IPS-18c (cell line): ENCODE data around the gene KCNE2.
"Not testable (repeated sequence)": the region's sequence is repeated elsewhere in the genome, so short reads cannot be mapped to it uniquely, and the experiment has no call there.

Source experiments
- H3K4me3 ChIP-seq: 2 replicates; pipeline ENCODE4 v1.7.0; 2013; ENCODE audit warnings: low read depth, mild to moderate bottlenecking, low read length, moderate library complexity; ENCODE audit not compliant: insufficient read depth
- H3K9me3 ChIP-seq: one replicate; pipeline ENCODE4 v1.6.1; 2013; ENCODE audit warnings: mild to moderate bottlenecking, low read length, moderate library complexity; ENCODE audit not compliant: control insufficient read depth, insufficient read depth

KCNE2 gene

DNA sequence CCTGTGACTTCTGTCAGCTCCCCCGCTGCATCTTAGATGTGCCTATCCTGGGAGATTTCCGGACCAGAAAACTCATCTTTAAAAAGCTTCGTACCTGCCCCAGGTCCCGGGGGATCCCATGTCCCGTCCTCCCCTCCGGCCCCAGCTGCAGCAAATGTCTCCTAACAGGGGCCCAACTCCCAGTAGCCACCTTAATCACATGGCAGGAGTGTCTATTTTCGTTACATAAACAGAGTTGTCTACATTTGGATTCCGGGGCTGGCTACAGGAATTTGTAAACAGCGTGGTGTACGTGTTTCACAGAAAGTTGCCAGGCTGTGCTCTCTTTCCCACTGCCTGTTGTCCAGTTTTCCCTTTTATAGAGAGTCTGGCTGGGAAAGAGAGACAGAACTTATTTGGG, 17.9 kb upstream of the KCNE2 start:
- Histone ChIP-seq H3K9me3 (no peaks in the 10 kb centered on the region), H3K4me3 (no peak overlapping the region)

DNA sequence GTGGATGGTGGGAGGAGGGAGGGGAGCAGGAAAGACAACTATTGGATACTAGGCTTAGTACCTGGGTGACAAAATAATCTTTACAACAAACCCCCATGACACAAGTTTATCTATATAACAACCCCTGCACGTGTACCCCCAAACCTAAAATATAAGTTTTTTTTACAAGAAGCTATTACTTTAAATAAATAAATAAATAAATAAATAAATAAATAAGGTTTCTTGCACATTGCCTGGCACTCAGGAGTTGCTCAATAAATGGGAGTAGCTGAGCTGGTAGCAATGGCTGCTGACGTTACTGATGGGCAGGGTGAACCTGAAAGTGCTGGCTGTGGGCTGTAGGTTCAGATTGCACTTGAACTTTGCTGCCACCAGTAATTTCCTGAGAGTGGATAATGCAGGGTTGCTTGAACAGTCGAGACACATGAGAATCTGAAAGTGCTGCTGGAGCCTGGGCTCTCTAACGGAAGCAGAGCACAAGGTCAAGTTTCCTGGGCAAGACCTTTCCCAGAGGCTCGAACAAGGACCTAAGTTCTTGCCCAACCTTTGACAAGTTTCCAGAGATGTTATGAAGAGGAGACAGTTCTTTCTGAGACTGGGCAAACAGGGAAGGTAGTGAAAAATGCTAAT, 14.8 kb upstream of the KCNE2 start:
- Histone ChIP-seq H3K9me3 (no peaks in the 10 kb centered on the region), H3K4me3 (no peak overlapping the region)

- H3K4me3 ChIP-seq: no peak overlapping the region
- no peaks in the 10 kb centered on the region for H3K9me3 ChIP-seq
Measured at GRCh38 chr21:34351786-34352241, 12.0 kb upstream of the KCNE2 start.

DNA sequence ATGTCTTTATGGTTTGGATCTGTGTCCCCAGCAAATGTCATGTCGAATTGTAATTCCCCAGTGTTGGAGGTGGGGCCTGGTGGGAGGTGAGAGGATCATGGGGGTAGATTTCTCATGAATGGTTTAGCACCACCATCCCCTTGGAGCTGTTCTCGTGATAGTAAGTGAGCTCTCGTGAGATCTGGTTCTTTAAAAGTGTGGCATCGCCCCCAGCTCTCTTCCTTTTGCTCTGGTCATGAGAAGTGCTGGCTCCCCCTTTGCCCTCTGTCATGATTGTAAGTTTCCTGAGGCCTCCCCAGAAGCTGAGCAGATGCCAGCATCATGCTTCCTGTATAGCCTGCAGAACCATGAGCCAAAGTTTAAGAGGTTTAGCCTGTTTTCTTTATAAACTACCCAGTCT, 11.2 kb upstream of the KCNE2 start:
- H3K4me3 ChIP-seq: no peak overlapping the region
- H3K9me3 ChIP-seq: no peaks in the 10 kb centered on the region

- no peaks in the 10 kb centered on the region for H3K9me3 ChIP-seq
- no peak overlapping the region for H3K4me3 ChIP-seq
Measured at GRCh38 chr21:34353182-34353581, 10.6 kb upstream of the KCNE2 start.

DNA sequence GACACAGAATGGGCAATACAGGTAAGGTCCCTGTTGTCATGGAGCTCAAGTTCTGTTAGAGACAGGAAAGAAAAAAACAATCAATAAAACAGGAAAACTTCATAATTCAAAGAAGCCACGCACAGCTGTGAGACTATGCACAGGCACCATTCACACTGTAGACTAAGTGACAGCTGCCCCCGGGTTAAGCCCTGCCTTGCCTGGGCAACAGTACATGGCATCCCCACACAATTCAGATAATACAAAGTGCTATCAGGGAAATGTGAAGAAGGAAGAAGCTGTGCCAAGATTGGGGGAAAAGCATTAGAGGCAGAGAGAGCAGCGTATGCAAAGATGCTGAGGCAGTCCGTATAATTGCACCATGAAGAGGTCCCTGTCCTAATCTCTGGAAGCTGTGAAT, 9.0 kb upstream of the KCNE2 start:
- Histone ChIP-seq H3K9me3 (no peaks in the 10 kb centered on the region), H3K4me3 (no peak overlapping the region)

- no peaks in the 10 kb centered on the region for H3K9me3 ChIP-seq
- H3K4me3 ChIP-seq: no peak overlapping the region
Measured at GRCh38 chr21:34355570-34355969, 8.2 kb upstream of the KCNE2 start.

- Histone ChIP-seq H3K9me3 (no peaks in the 10 kb centered on the region), H3K4me3 (no peak overlapping the region)
Measured at GRCh38 chr21:34357889-34358288, 5.9 kb upstream of the KCNE2 start.

- H3K4me3 ChIP-seq: no peak overlapping the region
- no peaks in the 10 kb centered on the region for H3K9me3 ChIP-seq
Measured at GRCh38 chr21:34358866-34359265, 4.9 kb upstream of the KCNE2 start.

DNA sequence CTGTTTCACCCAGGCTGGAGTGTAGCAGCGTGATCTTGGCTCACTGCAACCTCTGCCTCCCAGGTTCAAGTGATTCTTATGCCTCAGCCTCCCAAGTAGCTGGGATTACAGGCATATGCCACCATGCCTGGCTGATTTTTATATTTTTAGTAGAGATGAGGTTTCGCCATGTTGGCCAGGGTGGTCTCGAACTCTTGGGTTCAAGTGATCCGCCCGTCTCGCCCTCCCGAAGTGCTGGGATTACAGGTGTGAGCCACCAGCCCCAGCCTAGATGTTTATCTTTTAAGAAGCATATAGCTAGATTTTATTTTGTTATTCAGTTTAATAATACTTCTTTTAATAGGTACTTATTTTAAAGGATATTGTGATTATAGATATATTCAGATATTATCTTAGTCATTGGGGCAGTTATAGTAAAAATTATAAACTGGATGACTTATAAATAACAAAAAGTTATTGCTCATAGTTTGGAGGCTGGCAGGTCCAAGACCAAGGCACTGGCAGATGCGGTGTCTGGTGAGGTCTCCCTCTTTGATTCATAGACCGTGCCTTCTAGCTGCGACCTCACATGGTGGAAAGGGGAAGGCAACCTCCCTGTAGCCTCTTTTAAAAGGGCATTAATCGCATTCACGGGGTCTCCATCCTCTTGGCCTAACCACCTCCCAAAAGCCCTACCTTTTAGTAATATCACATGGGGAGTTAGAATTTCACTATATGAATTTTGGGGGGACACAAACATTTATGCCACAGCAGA, 3.1 kb upstream of the KCNE2 start:
- H3K4me3 ChIP-seq: no peak overlapping the region

GRCh38 chr21:34362136-34362444, 1.7 kb upstream of the KCNE2 start:
- no peak overlapping the region for H3K4me3 ChIP-seq
- no peaks in the 10 kb centered on the region for H3K9me3 ChIP-seq

More for the DNA sequence above, 3.1 kb upstream of the KCNE2 start:
- H3K9me3 ChIP-seq: no peaks in the 10 kb centered on the region

GRCh38 chr21:34362670-34363069, 1.1 kb upstream of the KCNE2 start:
- no peaks in the 10 kb centered on the region for H3K9me3 ChIP-seq
- H3K4me3 ChIP-seq: no peak overlapping the region

GRCh38 chr21:34364921-34365320, 1.1 kb downstream of the KCNE2 start:
- H3K4me3 ChIP-seq: no peak overlapping the region
- no peaks in the 10 kb centered on the region for H3K9me3 ChIP-seq

GRCh38 chr21:34365809-34366208, 2.0 kb downstream of the KCNE2 start:
- Histone ChIP-seq H3K9me3 (no peaks in the 10 kb centered on the region), H3K4me3 (no peak overlapping the region)

DNA sequence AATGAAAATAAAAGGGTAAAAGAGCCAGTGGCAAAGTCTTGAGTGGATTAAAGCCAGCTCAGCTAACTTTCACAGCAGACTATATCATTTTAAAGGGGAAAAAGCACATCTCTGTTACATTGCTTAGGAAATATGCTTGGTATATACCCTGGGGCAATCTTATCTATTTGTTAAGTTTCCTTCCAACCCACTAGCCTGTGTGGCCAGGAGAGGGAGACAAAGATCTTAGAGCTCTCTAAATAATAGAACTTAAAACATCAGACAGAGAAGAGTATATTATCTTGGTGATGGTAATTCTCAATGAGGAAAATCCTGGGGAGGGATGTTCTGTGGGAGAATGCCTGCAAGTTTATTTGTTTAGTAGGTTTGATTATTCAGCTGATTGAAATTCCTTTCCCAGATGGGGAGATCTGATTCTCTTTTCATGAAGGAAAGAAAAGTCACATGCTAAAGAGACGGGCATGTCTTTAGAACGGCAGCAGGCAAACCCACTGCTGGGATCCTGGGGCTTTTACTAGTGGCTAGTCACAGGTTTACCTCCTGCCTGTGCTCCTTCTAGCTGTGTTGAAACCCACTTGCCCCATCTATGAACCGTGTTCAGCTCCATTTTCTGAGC, 3.6 kb downstream of the KCNE2 start:
- Histone ChIP-seq H3K4me3 (no peak overlapping the region), H3K9me3 (no peaks in the 10 kb centered on the region)

- no peak overlapping the region for H3K4me3 ChIP-seq
- H3K9me3 ChIP-seq: no peaks in the 10 kb centered on the region
Measured at GRCh38 chr21:34369741-34370140, 5.9 kb downstream of the KCNE2 start.

GRCh38 chr21:34372321-34372720, 8.5 kb downstream of the KCNE2 start:
- H3K9me3 ChIP-seq: no peaks in the 10 kb centered on the region
- no peak overlapping the region for H3K4me3 ChIP-seq

- H3K4me3 ChIP-seq, H3K9me3 ChIP-seq: not testable (repeated sequence)
Measured at GRCh38 chr21:34374462-34374861, 10.7 kb downstream of the KCNE2 start.
